SH-SY5Y (cell line): ENCODE data around the gene EXD3.

Experiments
- GATA2 ChIP-seq: IDR thresholded peaks from 2 replicates; pipeline ENCODE4 v1.6.1; 2011; ENCODE audit warnings: mild to moderate bottlenecking, low read depth, low read length
- GATA3 ChIP-seq: IDR thresholded peaks from 2 replicates; pipeline ENCODE4 v1.6.1; 2011; ENCODE audit warnings: low read depth, mild to moderate bottlenecking, low read length, moderate library complexity

EXD3 gene

DNA sequence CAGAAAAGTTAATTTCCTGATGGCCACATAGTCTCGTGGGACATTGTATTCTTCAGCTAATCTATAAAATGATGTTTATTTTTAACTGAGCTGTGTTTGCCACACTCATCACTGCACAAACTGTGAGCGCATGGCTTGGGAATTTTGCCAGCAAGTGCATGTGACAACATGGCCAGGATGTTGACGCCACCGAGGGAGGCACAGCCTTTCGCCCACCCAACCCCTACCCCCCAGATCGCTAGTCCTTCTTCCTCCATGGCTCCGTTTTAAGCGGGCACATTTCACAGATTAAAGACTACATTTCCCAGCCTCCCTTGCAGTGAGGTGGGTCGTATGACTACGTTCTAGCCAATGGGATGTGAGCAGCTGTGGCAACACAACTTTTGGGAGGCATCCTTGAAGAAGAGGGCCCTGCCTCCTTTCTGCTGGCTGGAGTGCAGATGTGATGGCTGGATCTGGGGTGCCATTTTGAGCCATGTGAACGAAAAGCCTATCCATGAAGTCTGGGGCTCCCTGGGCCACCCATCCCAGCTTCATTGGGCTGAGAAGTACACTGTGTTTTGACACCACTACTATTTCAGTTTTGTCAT lies 128.8 kb downstream of the EXD3 start:
- TF ChIP-seq GATA2 (no peak), GATA3 (no peak)

GRCh38 chr9:137293482-137294090 lies 129.4 kb downstream of the EXD3 start:
- TF ChIP-seq GATA2: no peak
- no peak for TF ChIP-seq GATA3

DNA sequence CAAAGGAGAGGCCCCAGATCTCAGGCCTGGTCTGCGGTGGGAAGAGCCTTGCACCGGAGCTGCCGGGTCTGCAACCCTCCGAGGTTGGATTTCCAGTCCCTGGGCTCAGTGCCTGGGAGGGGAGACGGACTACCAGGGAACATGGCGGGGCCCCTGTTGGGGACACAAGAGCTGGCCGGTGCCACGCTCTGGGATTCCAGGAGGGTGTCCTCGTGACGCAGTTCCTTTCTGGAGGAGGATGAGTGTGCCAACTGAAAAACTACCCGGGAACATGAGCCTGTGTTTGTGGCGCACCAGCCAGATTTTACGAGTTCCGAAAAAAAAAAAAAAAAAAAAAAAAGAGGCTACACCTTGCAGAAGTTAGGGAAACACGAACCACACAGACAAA lies 129.9 kb downstream of the EXD3 start:
- TF ChIP-seq GATA2: no peak
- no peak for TF ChIP-seq GATA3

DNA sequence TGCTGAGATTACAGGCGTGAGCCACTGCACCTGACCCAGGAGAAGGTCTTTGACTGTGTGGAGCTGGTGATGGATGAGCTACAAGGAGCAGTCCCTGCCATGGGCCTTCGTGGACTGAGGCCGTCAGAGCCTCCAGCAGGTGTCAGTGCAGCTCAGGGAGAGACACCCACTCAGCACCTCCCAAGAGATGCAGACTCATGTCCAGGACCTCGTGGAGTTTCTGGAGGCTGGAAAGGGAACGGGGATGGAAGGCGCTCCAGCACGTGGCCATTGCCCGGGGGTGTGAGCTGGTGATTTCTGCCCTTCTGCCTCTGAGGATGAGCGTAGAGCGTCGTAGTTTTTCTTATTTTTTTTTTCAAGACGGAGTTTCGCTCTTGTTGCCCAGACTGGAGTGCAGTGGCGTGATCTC lies 136.0 kb downstream of the EXD3 start:
- no peak for TF ChIP-seq GATA3

- TF ChIP-seq GATA3 (no peak), GATA2 (no peak)
Observed at GRCh38 chr9:137281345-137282116, 141.4 kb downstream of the EXD3 start.

- TF ChIP-seq GATA3 (no peak), GATA2 (no peak)
Observed at GRCh38 chr9:137280474-137281344, 142.3 kb downstream of the EXD3 start.

- TF ChIP-seq GATA2: no peak
Observed at GRCh38 chr9:137279741-137280473, 143.1 kb downstream of the EXD3 start.

DNA sequence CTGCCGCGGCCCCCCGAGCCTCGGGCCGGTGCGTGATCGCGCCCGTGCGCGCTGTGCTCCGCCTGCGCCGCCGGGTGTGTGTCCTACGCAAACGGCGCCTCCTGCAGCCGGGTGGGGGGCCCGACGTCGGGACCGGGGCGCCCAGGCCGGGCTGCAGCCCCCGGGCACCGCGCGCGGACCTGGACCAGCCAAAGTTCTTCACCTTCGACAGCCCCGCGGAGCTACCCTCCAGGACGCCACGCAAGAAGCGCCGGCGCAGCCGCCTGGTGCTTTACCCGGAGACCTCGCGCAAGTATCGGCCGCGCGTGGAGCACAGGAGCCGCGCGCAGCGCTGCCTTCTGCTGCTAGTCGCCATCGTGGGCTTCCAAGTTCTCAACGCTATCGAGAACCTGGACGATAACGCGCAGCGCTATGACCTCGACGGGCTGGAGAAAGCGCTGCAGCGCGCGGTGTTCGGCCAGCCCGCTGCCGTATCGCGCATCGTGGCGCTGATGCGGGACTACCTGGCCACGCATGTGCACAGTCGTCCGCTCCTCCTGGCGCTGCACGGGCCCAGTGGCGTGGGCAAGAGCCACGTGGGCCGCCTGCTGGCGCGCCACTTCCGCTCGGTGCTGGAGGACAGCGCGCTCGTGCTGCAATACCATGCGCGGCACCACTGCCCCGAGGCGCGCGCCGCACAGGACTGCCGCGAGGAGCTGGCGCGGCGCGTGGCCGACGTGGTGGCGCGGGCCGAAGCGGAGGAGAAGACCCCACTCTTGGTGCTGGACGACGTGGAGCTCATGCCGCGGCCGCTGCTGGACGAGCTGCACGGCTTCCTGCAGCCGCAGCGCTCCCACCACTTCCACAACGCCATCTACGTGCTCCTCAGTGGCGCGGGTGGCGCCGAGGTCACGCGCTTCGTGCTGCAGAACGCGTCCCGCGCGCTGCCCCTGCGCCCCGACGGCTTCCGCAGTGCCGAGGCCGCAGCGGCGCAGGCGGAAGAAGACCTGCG lies 143.9 kb downstream of the EXD3 start:
- TF ChIP-seq GATA2 (no peak), GATA3 (no peak)

- TF ChIP-seq GATA2 (no peak), GATA3 (no peak)
Observed at GRCh38 chr9:137278061-137278701, 144.8 kb downstream of the EXD3 start.

GRCh38 chr9:137277329-137278041 lies 145.5 kb downstream of the EXD3 start, which contains the start of gene TOR4A:
TSS of gene TOR4A (plus strand) at chr9:137277726. CDS start at chr9:137278690, 964 bp downstream.
- TF ChIP-seq GATA3 (no peak), GATA2 (no peak)

DNA sequence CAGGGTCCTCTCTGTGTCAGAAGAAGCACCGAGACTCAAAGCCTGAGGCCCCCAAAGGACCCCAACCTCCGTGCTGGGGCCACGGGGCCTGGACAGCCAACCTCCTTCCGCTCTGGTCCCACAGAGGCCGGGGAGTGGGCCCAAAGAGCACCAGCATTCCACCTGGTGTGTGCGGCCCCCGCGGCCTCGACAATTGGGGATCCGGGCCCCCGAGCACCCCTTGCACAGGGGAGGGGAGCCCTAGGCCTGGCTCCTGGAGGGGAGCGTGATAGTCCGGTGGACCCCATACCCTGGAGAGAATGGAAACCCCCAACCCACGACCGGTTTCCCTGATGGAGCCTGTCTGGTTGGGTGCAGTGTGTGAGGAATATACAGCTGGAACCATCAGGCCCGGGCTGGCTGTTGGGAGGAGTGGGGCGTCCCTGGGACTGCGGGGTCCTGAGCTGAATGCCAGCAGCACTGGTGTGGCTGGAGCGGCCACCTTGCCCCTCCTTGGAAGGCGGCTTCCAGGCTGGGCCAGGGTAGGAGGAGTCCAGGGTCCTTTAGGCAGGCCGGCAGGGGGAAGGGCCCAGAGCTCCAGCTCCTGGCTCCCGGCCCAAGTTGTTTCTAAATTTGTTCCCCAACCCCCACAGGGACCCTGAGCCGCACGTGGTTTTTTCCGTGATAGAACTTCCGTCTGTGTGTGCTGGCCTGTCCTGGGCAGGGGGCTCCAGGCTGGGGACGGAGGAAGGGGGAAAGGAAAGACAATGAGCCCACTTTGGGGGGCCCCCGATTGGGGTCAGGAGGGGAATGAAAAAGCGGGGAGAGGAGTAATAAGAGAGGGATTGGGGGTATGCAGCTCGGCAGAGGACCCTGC lies 146.3 kb downstream of the EXD3 start:
- no peak for TF ChIP-seq GATA3
- TF ChIP-seq GATA2: no peak
